Mammary epithelial cell (primary cell): ENCODE results near the gene ZNF462.

Experiments
- CTCF ChIP-seq, 2 donors: IDR thresholded peaks in 1 of 2; conservative IDR thresholded peaks in 1 of 2; 2 replicates each; pipeline ENCODE4 v1.5.1; 2011 to 2012; ENCODE audit warnings: inconsistent platforms in 2 of 2, low read length in 2 of 2, mild to moderate bottlenecking in 2 of 2, control low read depth in 1 of 2, low read depth in 1 of 2; ENCODE audit not compliant: insufficient read depth in 1 of 2; ENCODE audit errors: extremely low read depth in 1 of 2
- EZH2 ChIP-seq: IDR thresholded peaks from 2 replicates; pipeline ENCODE4 v1.6.1; 2012; ENCODE audit warnings: low read length, inconsistent platforms, borderline replicate concordance

GRCh38 chr9:106897751-106898150 lies 34.8 kb downstream of the ZNF462 start:
- TF ChIP-seq EZH2 (no peak), CTCF (conservative IDR thresholded peaks at IDR 0.05 in 1 of 2, IDR thresholded peaks at IDR 0.05 in 1 of 2; ENCODE audit: extremely low read depth in 1 of 2, insufficient read depth in 1 of 2, low read depth in 1 of 2, low read length in 2 of 2) (no peak)
